Heart left ventricle (tissue), 13 donors: Measurements from ENCODE around the gene NUDT8.

Source experiments
- CTCF ChIP-seq, 12 donors: fragments of 200-600 bp; sonication (generic) in 4 of 12; IDR thresholded peaks; one replicate each; pipeline versions ENCODE4 v1.5.0 to v1.8.0; 2018 to 2022; ENCODE audit warnings: antibody characterized with exemption in 12 of 12, mild to moderate bottlenecking in 5 of 12
- POLR2A ChIP-seq, 2 donors: fragments of 450-650 bp; IDR thresholded peaks; one replicate each; pipeline ENCODE4 v1.6.1; 2017; ENCODE audit warnings: antibody characterized with exemption in 2 of 2, mild to moderate bottlenecking in 2 of 2, moderate library complexity in 2 of 2
- donor health status: ischemic (EF 13 %, LVEDD 7.1; RV severe dilation, severe dysfunction).
- donor health status: DM: no; HTN: yes; CAD: no.
- donor health status: DM: no; HTN: no; CAD: no.
- donor health status: ischemic (EF 25% LVEDD 6.9; RV normal size, moderate dysfunction).
- donor health status: ischemic (EF 25% LVEDD 5.7; RV mildly dilated, moderate dysfunction).
- donor health status: ischemic (EF 35%, LVEDD 5.7; RV mildly dilated, moderate dysfunction).
- donor health status: nonischemic (EF 11% LVEDD 7.7; RV severe dilation, severe dysfunction).
- donor health status: DM: yes; HTN: yes; CAD: no.
- donor health status: PGD.
- donor health status: ischemic (EF 29% LVEDD 5.4; RV normal size, mild dysfunction).
- donor health status: nonischemic (EF 23%, LVEDD 6.1; RV moderate dilation, normal function).

- TF ChIP-seq POLR2A (IDR thresholded peaks at IDR 0.05) (no peak), CTCF (IDR thresholded peaks at IDR 0.05) (no peak)
Observed at GRCh38 chr11:67667490-67668191, 37.9 kb upstream of the NUDT8 start.
